ENCODE data around the gene GPN3.

The GPN3 gene

DNA sequence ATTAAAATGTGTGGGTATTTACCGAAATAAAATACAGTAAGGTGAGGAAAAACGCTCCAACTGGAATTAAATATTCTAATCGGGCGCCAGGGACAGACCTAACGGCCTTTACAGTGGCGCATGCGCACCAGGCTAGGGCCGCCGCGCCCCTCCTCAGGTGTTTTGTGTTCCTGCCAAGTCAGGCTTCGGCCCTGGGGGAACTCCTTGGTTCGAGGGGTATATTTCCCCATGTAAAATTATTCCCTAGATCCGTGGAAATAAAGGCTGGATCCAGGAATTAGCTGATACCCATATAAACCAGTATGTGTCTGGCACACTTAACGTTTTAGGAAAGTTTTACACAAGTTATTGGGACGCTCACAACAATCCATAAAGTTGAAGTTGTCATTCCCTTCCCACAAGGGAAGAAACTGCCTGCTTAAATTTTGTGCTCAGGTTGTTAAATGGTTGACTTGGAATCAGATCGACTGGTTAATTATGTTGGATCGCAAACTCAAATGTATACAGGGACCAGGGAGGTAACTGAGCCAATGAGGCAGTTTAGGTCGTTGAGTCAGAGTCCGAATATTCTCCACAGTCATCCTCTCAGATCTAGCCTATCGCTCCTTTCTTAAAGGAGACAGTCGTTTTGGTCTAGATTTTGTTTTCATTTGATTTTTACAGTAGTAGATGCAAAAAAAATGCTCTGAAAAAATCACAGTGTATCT is 63.9 kb downstream of the GPN3 start:
- peak overlapping the region; percentile 88 for H3K4me3 ChIP-seq (ENCODE audit: low read length)
- peak; percentile 46 for DNase-seq (ENCODE audit: low read depth)
- TF ChIP-seq CTCF (conservative IDR thresholded peaks at IDR 0.05; ENCODE audit: low read length): no peak

DNA sequence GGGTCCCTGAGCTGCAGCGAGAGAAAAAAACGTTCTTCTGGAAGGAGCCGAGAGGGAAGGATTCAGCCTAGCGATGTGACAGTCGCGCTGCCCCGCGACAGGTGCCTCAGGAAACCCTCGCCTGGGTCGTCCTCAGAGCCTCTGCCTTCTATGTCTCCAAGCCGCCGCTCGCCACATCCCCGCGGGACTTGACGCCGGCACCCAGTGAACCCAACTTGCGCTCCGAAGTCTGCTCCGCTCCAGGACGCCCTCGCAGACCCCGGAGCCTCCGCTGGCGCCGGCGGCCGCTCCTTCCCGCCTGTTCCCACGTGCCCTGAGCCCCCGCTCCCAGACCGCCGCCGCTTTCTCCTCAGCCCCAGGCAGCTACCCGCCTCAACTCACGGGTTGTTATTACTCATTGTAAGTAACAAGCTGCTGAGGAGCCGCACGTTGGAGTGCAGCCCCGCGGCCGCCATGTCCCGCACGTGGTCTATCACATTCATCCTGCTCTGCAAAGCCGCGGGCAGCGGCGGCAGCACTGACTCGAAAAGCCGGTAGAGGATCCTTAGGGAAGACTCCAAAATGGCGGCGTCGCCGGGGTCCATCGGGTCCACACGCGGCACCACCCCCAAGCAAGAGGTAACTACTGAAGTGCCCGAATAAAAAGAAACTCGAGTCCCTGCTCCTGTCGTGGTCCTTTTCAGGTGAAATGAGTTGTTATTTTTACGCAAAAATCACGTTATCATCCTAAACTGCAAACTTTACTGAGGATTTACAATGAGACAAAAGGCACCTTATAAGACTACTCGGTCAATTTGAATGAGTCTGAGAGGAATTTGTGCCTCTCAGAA is 64.7 kb downstream of the GPN3 start, which contains the start of gene ANAPC7:
TSS of gene ANAPC7 (minus strand) at position 563 of the 830 bp plus-strand sequence. CDS start at position 482, 81 bp downstream.
- peak within 1 kb of the TSS; percentile 88 for H3K4me3 ChIP-seq (ENCODE audit: low read length)
- DNase-seq (ENCODE audit: low read depth): peak; percentile 91
- TF ChIP-seq CTCF (conservative IDR thresholded peaks at IDR 0.05; ENCODE audit: low read length): no peak; the same call in 1 of the 2 replicates

Measured in AG10803 (cell line).